Midbrain (tissue), 1 donor: ENCODE measurements around the gene GRK5.
"Not testable (repeated sequence)": the region's sequence is repeated elsewhere in the genome, so short reads cannot be mapped to it uniquely, and the experiment has no call there.

Source experiments
- DNase-seq: peaks from one replicate; lab custom pipeline; 2025; lab: John Stamatoyannopoulos, UW

The GRK5 gene

DNA sequence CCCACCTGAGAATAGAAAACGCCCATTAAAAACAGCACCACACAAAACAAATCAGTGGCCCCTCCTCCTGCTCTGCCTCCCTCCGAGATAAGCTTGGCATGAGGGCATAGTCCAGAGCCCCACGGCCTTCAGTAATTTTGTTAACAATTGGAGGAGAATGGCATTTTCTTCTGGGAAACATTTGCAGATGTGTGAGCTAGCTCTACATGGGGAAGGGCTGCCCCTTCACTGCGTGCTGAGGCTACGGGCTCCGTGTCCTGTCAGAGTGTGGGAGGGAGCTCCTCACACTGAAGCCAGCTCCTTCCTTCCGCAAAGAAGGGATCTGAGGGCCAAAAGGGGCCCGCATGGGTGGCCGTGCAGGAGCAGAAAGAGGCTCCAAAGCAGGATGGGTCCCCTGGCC lies 15.2 kb downstream of the GRK5 start:
- no peak for DNase-seq

GRCh38 chr10:119222966-119223386 lies 15.6 kb downstream of the GRK5 start:
- no peak for DNase-seq

- DNase-seq: no peak
Measured at GRCh38 chr10:119225083-119225658, 17.8 kb downstream of the GRK5 start.

GRCh38 chr10:119227825-119228224 lies 20.5 kb downstream of the GRK5 start:
- no peak for DNase-seq

DNA sequence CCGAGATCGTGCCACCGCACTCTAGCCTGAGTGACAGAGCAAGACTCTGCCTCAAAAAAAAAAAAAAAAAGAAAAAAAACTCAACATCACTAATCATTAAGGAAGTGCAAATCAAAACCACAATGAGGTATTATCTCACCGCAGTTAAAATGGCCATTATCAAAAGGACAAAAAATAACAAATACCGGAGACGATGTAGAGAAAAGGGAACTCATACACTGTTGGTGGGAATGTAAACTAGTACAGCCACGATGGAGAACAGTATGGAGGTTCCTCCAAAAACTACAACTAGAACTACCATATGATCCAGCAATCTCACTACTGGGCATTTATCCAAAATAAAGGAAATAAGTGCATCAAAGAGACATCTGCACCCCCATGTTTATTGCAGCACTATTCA lies 24.3 kb downstream of the GRK5 start:
- DNase-seq: no peak

DNA sequence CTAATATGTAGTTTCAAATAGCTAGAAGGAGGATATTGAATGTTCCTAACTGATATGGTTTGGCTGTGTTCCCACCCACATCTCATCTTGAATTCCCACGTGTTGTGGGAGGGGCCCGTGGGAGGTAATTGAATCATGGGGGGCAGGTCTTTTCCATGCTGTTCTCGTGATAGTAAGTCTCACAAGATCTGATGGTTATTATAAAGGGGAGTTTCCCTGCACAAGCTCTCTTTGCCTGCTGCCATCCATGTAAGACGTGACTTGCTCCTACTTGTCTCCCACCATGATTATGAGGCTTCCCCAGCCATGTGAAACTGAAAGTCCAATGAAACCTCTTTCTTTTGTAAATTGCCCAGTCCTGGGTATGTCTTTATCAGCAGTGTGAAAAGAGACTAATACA lies 25.1 kb downstream of the GRK5 start:
- not testable (repeated sequence) for DNase-seq

- DNase-seq: no peak
Measured at GRCh38 chr10:119233123-119233820, 25.9 kb downstream of the GRK5 start.

DNA sequence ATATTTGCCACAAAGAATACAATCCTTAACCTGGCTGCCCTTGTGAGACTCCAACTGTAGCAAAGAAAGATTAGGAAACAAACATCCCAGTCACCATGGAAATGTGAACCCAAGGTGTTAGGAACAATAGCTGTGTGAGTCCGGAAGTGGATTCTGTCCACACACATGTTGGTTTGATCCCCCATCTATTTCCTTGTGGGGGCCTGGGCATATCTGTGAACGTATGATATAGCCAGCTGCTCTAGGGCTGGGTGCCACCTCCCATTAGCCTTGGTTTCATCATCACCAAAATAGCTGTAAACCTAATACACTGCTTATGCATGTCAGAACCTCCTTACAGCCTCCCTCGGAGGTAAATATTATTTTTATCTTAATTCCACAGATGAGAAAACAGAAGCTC lies 26.4 kb downstream of the GRK5 start:
- DNase-seq: no peak

GRCh38 chr10:119235356-119235755 lies 28.0 kb downstream of the GRK5 start:
- DNase-seq: no peak

GRCh38 chr10:119237722-119238436 lies 30.5 kb downstream of the GRK5 start:
- DNase-seq: no peak

GRCh38 chr10:119238577-119238976 lies 31.2 kb downstream of the GRK5 start:
- no peak for DNase-seq

DNA sequence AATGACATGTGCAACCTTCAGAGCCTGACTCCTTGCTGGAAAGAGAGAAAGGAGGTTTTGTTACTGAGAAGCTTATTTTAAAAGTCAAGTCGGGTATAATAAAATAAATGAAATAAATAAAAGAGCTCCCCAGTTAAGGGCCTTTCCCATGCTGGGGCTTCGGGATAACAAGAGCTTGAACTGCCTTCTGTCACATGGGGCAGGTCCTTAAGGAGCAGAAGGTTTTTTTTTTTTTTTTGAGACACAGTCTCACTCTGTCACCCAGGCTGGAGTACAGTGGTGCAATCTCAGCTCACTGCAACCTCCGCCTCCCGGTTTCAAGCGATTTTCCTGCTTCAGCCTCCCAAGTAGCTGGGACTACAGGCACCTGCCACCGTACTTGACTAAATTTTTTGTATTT lies 31.6 kb downstream of the GRK5 start:
- not testable (repeated sequence) for DNase-seq

GRCh38 chr10:119239630-119240029 lies 32.3 kb downstream of the GRK5 start:
- not testable (repeated sequence) for DNase-seq

DNA sequence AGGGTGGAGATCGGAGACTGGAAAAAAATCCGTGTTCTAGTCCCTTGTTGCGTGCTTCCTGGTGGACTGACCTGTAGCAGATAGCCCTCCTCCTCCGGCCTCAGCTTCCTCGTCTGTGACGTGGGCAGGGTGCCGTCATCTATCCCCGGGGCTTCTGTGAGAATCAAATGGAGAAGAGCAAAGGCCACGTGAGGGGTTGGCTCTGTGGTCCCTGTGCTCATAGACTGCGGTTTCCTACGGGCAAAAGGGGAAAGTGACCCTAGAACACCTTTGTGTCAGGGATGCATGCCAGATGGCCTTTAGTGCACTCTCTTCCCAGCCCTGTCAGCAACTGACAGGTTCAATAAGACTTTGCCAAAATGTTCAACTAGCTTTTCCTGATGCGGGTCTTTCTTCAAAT lies 33.7 kb downstream of the GRK5 start:
- DNase-seq: no peak

DNA sequence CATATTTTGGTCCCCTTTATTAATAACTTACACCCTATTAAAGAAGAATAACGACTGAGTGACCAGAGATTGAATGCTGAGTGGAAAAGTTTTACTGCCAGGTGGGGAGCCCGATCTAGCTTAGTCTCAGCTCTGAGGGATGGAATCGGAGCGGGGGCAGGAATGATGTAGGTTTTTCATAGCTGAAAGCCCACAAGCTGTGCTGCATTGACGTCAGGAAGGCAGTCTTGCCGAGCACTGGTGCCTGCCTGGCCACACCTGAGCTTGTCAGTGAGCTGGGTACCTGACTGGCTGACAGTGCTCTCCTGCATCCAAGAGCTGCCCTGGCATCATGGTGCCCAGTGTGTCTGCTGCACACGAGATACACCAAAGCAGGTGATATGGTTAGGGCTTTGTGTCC lies 34.8 kb downstream of the GRK5 start:
- no peak for DNase-seq

DNA sequence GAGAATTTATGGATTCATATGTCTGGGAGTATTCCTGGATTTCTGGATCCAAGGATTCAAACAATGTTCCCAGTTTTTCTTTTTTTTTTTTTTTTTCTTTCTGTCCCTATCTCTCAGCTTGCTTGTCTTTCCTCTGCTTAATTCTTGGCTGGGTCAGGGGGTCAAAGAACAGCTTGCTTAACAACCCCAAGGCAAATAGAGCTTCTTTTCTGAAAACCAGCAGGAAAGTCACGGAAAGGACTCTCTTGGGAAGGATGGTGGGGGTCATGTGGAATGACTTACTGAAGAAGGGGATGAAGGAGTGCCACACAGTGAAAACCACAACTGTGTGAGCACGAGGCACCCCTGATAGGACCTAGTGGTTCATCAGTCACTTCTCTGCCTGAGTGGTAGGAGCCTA lies 36.1 kb downstream of the GRK5 start:
- DNase-seq: no peak

DNA sequence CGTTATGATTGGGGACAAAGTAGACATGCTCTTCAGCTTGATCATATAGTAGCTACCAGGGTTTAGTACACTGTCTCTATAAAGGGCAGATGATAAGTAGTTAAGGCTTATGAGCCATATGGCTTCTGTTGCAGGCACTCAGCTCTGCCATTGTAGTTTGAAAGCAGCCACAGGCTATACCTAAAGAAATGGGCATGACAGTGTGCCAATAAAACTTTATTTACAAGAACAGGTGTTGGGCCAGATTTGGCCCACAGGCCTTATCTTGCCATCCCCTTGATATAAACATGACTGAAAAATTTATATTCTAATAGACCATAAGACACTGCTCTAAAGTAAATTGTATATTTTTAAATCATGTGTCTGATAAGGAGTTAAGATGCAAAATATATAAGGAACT lies 36.6 kb downstream of the GRK5 start:
- DNase-seq: no peak

GRCh38 chr10:119245272-119245671 lies 37.9 kb downstream of the GRK5 start:
- DNase-seq: no peak

DNA sequence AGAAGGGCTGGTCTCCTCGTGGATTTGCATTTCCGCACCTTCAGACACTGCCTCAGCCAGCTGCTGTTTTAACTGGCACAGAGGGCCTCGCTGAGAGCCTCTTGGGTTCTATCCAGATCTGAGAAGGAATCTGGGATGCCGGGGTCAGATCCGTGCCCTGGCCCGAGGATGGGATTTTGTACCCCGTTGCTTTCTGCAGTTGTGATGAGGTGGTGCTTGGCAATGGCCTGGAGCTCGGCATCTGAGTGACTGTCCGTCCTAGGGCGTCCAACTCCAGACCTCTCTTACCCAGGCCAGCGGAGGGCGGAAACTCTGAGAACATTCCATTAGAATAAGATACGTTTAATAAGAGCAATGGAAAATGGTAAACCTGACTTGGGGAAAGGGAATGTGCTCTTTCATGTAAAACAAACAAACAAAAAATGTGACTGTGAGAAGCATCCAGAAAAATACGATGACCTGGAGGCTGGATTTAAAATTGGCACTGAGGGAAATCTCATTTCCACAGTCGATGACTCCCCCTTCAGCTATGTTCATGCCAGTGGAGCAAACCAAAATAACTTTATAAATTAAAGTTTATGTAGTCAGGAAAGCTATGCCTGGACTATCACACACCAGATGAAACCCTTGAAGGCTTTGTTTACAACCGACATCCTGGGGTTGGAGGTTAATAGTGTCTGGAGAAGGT lies 39.6 kb downstream of the GRK5 start:
- DNase-seq: no peak

DNA sequence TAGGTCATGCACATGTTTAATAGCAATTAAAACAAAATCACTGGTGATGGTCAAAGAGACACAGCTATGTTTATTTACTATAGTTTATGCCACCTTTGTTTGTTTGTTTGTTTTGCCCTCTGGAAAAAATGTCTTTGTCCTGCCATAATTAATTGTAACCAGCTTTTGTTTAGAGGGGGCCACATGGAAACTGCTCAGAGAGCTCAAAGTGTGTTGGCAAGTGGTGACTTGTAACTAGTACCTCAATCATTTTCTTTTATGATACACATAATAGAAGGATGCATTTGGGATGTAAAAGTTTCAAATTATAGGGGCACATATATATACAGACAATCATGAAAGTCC lies 40.2 kb downstream of the GRK5 start:
- DNase-seq: no peak

DNA sequence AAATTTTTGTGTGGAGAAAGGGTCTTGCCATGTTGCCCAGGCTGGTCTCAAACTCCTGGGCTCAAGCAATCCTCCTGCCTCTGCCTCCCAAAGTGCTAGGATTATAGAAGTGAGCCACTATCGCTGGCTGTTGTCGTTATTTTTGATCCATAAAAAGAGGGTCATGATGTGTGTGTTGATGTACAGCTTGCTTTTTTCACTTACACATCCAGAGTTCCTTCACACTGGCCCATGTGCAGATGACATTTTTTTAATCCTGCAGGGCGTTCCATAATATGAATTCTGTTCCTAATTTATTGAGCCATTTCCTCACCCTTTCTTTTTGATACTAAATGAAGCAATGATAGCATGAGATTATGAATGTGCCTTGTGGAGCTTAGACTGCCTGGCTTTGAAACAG lies 40.8 kb downstream of the GRK5 start:
- DNase-seq: no peak

DNA sequence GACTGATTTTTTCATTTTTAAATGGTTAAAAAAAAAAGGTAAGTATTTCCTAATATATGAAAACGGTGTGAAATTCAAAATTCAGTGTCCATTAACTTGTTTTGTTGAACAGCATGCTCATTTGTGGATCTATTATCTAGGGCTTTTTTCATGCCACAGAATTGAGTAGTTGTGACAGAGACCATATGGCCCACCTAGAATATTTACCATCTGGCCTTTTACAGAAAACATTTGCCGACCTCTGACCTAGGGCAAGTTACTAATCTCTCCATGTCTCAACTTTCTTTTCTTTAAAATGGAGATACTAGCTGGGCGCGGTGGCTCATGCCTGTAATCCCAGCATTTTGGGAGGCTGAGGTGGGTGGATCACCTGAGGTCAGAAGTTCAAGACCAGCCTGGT lies 41.3 kb downstream of the GRK5 start:
- no peak for DNase-seq
